ENCODE results near the gene CITED4.

CITED4 gene

GRCh38 chr1:40851643-40852042 lies 10.5 kb downstream of the CITED4 start:
- DNase-seq = no peak

GRCh38 chr1:40849801-40850592 lies 12.2 kb downstream of the CITED4 start:
- peak; percentile 81 for DNase-seq

- no peak for DNase-seq
Measured at GRCh38 chr1:40848530-40849189, 13.5 kb downstream of the CITED4 start.

GRCh38 chr1:40847023-40847745 lies 15.0 kb downstream of the CITED4 start:
- DNase-seq = no peak

GRCh38 chr1:40845895-40846294 lies 16.3 kb downstream of the CITED4 start:
- DNase-seq = no peak

- peak; percentile 18 for DNase-seq
Measured at GRCh38 chr1:40844887-40845878, 17.0 kb downstream of the CITED4 start.

- DNase-seq = no peak
Measured at GRCh38 chr1:40844079-40844478, 18.1 kb downstream of the CITED4 start.

GRCh38 chr1:40842691-40843090 lies 19.5 kb downstream of the CITED4 start:
- DNase-seq = no peak

- no peak for DNase-seq
Measured at GRCh38 chr1:40842207-40842606, 20.0 kb downstream of the CITED4 start.

GRCh38 chr1:40841602-40842001 lies 20.6 kb downstream of the CITED4 start:
- no peak for DNase-seq

- DNase-seq = no peak
Measured at GRCh38 chr1:40840526-40841323, 21.4 kb downstream of the CITED4 start.

- no peak for DNase-seq
Measured at GRCh38 chr1:40839943-40840335, 22.2 kb downstream of the CITED4 start.

GRCh38 chr1:40838980-40839942 lies 22.9 kb downstream of the CITED4 start:
- DNase-seq = no peak

- no peak for DNase-seq
Measured at GRCh38 chr1:40838045-40838979, 23.9 kb downstream of the CITED4 start.

- DNase-seq = no peak
Measured at GRCh38 chr1:40837601-40838000, 24.6 kb downstream of the CITED4 start.

- DNase-seq = no peak
Measured at GRCh38 chr1:40836283-40836682, 25.9 kb downstream of the CITED4 start.

- no peak for DNase-seq
Measured at GRCh38 chr1:40834968-40835545, 27.1 kb downstream of the CITED4 start.

GRCh38 chr1:40833979-40834378 lies 28.2 kb downstream of the CITED4 start:
- DNase-seq = no peak
